ENCODE measurements around the gene FKBP7.
"Not testable (repeated sequence)": the region's sequence is repeated elsewhere in the genome, so short reads cannot be mapped to it uniquely, and the experiment has no call there.

Gene FKBP7

DNA sequence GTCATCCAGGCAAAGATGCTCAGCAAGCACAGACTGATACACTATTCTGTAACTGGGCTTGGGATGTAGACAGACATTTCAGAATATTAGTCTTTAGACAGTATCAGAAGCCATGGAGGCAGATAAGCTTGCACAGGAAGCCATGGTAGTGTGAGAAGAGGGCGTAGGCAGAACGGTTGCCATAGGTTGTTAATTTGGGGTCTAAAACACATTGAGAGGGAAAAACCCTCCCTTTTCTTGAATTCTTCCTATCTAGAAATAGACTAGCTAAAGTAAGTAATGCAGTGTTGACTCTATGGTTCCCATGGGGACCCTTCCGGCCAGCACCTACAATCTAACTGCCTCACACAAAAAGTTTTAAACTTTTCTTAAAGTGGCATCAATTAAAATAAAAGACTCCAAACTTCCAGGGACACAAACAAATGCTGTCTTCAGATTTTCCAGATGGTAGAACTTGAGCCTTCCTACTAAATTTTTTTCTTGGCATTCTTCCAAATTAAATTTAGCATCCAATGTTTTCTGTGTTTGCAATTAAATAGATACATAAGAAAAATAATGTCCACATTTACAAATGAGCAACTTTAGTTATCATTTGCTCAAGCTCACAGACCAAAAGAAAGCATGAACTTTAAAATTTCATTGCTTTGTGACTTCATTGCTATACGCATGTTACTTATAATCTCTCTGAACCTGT lies 29.3 kb downstream of the FKBP7 start:
- FAIRE-seq = no peak

DNA sequence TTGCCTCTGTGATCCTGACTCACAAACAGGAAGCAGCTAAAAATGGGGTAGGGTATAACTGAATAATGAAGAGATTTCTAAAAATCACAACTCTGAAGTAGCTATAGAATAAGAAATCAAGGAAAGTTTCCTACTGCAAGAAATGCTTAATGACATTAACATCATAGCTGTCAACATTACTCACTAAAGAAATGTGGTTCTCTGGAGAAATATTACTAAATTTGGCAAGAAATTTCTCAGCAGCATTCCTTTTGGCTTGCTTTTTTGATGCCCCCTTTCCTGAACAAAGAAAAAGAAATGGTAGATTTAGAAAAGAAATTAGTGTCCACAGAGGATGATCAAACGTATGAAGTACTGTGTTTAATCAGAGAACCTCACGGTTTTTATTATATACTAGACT lies 37.0 kb downstream of the FKBP7 start:
- FAIRE-seq = no peak

DNA sequence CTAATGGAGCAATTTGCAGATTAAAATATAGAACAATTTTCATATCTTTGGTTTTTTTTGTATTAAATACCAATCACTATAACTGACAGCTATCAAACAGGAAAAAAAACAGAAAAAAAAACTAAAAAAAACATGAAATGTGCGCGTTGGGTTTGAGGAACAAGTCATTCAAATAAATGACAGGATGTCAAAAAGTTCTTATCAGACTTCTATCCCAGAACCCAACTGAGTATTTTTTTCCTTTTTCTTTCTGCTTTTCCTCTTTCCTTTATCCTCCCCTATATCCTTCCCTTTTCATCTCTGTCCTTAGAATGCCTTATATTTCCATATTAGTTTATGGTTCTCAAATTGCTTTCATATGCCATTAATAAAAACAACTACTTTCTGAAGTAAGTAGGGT lies 41.7 kb downstream of the FKBP7 start:
- FAIRE-seq = no peak

DNA sequence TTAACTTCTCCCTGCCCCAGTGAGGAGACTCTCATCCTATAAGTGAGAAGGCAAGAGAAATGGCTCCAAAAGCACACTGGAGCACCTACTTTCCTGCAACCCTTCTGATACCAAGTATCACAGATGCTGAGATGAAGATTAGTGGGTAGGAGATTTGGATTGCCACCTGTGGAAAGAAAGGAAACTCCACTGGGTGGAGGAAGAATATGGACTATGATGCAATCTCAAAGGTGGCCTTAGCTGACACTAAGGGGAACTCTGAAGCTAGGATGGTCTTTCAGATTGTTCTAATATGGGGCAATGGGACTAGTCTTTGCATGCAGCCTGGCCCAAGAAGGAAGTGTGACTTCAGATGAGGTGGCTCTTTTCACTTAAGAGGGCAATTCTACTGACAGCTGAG lies 49.1 kb downstream of the FKBP7 start:
- FAIRE-seq = no peak

DNA sequence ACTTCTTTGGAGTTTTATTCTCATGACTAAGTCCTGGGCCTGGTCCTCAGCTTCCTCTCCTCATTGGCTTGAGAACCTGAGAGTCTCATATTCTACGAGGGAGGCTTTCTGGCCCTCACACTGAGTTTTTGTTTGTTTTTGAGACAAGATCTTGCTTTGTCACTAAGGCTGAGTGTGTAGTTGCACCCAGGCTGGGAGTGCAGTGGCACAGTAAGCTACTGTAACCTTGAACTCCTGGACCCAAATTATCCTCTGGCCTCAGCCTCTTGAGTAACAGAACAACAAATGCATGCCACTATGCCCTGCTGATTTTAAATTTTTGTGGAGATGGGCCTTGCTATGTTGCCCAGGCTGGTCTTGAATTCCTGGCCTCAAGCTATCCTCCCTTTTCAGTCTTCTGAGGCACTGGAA lies 50.0 kb downstream of the FKBP7 start:
- FAIRE-seq = no peak

DNA sequence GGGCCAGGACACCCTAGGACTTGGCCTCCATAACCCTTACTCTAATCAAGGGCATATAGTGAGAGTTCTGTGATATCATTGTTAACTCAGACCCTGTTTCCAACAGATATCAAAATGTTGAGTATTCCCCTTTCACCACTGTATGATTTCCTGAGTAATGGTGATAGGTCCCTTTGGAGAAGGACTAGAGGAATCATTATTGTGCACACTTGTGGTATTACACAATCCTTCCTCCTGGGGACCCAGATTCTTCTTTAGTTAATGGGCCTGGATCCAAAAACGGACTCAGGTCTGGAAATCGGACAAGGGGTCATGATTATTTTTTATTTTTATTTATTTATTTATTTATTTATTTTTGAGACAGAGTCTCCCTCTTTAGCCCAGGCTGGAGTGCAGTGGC lies 50.9 kb downstream of the FKBP7 start:
- no peak for FAIRE-seq

DNA sequence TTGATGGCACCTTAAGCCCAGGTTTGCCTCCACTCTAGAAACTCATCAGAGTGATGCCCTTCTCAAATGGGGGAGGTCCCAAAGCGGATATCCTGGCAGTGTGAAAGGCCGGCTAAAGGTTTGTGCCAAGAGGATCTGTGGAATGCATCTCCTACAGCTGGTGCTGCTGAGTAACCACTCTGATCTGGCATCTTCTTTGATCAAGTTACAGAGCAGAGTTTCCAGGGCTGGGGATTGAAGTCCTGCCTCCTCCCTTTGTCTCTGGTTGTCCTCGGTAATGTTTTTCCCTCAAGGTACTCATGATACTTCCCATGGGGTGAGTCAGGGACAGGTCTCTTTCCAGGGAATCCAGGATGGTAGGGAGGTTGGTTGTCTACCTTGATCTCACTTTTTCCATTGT lies 52.0 kb downstream of the FKBP7 start:
- FAIRE-seq = no peak

DNA sequence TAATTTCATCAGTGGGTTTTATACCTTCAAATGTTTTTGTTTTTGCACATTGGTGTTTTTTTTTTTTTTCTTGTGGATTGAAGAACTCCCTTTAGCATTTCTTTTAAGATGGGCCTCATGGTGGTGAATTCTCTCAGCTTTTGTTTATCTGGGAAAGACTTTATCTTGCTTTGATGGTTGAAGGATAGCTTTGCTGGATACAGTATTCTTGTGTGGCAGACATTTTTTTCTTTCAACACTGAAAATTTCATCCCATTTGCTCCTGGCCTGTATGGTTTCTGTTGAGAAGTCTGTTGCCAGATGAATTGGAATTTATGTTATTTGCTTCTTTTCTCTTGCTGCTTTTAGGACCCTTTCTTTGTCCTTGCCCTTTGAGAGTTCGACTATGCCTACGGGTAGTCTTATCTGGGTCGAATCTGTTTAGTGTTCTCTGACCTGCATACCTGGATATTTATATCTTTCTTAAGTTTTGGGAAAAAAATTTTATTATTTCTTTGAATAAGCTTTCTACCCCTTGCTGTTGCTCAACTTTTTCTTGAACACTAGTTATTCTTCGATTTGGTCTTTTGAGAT lies 53.1 kb downstream of the FKBP7 start:
- no peak for FAIRE-seq

DNA sequence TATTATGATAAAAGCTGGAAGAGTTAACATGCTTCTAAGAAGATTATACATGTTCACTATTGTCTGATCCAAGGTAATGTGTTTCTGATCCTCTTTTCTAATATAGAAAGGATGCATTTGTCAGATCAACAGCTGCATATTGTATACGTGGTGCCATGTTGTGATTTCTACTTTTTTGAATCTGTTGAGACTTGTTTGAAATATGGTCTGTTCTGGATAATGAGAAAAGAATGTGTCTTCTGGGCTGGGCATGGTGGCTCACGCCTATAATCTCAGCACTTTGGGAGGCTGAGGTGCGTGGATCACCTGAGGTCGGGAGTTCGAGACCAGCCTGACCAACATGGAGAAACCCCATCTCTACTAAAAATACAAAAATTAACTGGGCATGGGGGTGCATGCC lies 54.7 kb downstream of the FKBP7 start:
- not testable (repeated sequence) for FAIRE-seq

DNA sequence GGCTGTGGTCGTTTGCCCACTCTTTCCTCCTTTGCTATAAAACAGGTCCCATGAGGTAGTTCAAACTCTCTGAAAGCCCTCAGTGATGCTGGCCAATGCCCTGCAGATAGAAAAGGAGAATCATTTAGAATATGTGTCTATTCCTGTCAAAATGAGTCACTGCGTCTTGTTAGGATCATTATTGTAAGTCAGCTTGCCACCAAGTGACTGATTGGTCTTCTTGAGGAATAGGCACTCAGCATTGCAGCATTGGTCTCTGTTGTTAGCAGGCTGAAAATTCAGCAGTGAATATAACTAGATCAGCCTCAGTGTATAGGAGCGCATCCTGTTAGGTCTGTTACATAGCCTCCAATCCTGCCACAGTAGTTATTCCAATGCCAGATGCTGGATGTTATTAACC lies 56.3 kb downstream of the FKBP7 start:
- no peak for FAIRE-seq

DNA sequence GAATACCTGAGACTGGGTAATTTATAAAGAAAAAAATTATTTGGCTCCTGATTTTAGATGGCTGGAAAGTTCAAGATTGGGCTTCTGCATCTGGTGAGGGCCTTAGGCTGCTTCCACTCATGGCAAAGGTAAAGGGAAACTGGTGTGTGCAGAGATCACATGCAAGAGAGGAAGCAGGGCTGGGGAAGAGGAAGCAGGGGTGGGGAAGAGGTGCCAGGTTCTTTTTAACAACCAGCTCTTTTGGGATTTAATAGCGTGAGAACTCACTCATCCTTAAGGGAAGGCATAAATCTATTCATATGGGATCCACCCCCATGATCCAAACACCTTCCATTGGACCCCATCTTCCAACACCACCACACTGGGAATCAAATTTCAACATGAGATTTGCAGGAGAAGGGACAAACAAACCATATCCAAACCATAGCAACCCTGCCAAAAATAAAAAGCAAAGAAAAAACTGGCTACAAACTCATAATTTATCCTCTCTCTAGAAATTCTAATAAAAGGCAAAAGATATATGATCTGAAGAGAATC lies 57.9 kb downstream of the FKBP7 start:
- FAIRE-seq = no peak

DNA sequence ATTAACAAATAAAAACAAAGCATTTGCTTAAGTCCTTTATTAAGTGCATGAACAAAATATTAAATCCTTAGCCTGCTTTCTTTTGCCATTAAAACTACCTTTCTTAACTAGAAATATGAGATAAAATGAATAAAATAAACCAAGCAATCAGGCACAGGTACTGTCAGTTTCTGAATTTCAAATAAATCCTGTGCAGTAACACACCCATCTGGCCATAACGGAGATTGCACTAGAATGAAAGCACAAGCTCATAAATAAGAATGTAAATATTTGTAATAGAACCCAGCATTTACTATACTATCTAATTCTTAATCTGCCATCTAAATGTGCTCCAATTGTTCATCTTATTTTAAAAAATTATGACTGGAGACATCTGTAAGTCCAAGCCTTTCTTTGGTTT lies 59.3 kb downstream of the FKBP7 start:
- FAIRE-seq = peak; percentile 9

DNA sequence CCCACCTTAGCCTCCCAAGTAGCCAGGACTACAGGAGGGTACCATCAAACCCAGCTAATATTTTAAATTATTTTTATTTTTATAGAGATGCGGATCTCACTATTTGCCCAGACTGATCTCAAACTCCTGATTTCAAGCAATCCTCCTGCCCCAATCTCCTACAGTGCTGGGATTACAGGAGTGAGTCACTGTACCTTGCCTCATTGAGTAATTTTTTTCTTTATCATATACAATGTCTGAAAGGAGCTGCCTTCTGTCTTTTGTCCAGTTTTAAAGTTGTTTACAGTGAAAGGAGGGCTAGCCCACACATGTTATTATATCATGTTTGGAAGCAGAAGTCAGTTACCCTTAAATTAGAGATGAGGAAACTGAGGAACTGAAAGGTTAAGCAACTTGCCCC lies 60.0 kb downstream of the FKBP7 start:
- FAIRE-seq = no peak

DNA sequence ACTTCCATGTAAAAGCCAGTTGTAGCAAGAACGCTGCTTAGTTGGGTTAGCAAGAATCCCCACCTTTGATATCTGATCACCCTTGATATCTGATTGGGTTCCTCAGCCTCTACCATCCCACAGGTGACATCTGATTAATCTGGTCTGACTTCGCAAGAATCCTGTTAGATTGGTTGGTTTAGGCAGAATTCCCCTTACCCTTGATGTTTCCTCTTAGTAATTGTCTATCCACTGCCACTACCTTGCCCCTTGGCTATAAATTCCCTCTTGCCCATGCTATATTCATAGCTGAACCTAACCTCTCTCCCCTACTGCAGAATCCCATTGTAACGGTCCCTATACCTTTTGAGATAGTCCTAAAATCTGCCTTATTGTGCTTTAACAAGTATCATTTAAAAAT lies 60.5 kb downstream of the FKBP7 start:
- FAIRE-seq = no peak

DNA sequence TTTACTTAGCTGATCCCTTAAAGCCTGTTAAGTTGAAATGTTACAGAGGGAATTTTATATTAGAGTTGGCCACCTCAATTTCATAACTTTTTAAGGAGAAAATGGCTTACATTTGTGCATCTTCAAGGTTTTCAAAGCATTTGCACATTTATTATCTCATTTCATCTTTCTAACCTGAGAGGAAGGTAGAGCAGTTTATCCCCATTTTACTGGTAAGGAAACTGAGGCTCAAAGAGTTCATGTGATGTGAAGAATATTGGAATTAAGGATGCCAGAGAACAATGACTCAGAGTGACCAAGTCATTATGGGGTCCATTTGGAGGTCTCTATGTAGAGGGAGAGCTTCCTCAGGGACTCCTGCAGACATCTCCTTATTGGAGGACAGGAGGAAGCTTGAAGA lies 62.4 kb downstream of the FKBP7 start:
- no peak for FAIRE-seq

DNA sequence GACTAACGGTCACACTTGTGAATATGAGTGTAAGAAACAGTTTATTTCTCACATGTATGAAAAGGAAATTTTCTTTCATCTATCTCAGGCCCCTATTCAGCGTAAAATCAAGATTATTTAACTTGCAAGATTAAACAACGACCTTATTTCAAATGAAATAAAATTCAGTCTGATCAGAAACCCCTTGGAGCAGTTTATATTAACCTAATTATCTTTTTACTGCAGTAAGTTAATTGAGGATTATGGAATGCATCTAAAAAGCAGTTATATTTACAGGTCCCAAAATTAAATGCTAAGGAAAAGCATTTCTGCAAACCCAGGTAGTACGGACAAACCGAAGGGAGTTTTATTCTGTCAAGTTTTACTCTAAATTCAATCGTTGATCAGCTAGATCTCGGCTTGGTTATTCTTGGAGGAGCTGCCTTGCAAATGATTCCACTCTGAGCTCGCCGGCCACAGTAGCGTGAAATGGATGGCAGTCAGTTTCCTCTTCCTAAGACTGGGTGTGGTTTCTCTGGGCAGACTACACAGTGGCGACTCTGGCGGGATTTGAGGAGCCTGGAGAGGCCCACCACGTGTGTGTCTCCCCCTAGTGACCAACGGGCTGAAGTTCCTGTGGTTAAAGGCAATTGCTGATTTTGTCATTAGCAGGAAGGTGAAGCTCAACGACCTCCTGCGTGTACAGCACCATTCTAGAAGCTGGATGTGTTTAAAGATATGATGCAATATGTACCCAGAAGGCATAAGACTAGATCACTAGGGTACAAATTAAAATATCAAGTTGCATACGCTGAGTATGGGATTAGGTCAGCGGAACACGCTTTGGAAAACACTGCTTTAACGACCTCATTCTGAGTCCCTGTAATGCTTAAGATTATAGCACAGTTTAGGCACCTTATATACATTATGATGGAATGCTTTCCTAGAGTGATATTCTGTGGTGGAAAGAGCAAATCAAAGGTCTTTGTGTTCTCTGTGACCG lies 63.8 kb downstream of the FKBP7 start:
- FAIRE-seq = peak; percentile 88
